HCT116 (cell line): ENCODE data around the gene MTURN.

Source experiments
- CTCF ChIP-seq, 3 experiments: fragments of 200-600 bp in 1 of 3; sonication (generic) in 1 of 3; IDR thresholded peaks in 2 of 3; conservative IDR thresholded peaks in 1 of 3; 2 replicates each; pipeline ENCODE4 v1.5.1; 2012 to 2017; ENCODE audit warnings: low read depth in 2 of 3, low read length in 2 of 3, antibody characterized with exemption in 1 of 3, borderline replicate concordance in 1 of 3, control low read depth in 1 of 3, mild to moderate bottlenecking in 1 of 3, mixed read lengths in 1 of 3, mixed run types in 1 of 3, moderate library complexity in 1 of 3; ENCODE audit not compliant: insufficient read depth in 1 of 3
- RAD21 ChIP-seq: IDR thresholded peaks from 2 replicates; pipeline ENCODE4 v1.6.1; 2012; ENCODE audit warnings: low read depth, mild to moderate bottlenecking

GRCh38 chr7:30091987-30092386 is 42.8 kb upstream of the MTURN start:
- TF ChIP-seq CTCF (IDR thresholded peaks at IDR 0.05 in 2 of 3, conservative IDR thresholded peaks at IDR 0.05 in 1 of 3; ENCODE audit: borderline replicate concordance in 1 of 3, insufficient read depth in 1 of 3, low read depth in 2 of 3, low read length in 2 of 3), result no peak
- TF ChIP-seq RAD21, result no peak
